Endothelial cell of umbilical vein (primary cell): Measurements from ENCODE around the gene COL8A1.

Experiments used
- CTCF ChIP-seq, 2 donors: IDR thresholded peaks; 1 replicate in 1 of 2; 2 replicates in 1 of 2; pipeline ENCODE4 v1.5.1; 2011; ENCODE audit warnings: low read length in 2 of 2, mild to moderate bottlenecking in 2 of 2, moderate library complexity in 2 of 2, control low read depth in 1 of 2, inconsistent platforms in 1 of 2, low read depth in 1 of 2; ENCODE audit not compliant: insufficient read depth in 1 of 2; ENCODE audit errors: extremely low read depth in 1 of 2
- EZH2 ChIP-seq: IDR thresholded peaks from 2 replicates; pipeline ENCODE4 v1.6.1; 2012; ENCODE audit warnings: borderline replicate concordance, low read depth, mild to moderate bottlenecking, moderate library complexity, low read length, inconsistent platforms; ENCODE audit not compliant: severe bottlenecking
- JUN ChIP-seq: IDR thresholded peaks from 2 replicates; pipeline ENCODE4 v1.6.1; 2011; ENCODE audit warnings: borderline replicate concordance, low read depth; ENCODE audit not compliant: insufficient read length, insufficient read depth
- MAX ChIP-seq: IDR thresholded peaks from 2 replicates; pipeline ENCODE4 v1.6.1; 2011; ENCODE audit not compliant: insufficient read depth, insufficient read length
- MYC ChIP-seq: IDR thresholded peaks from one replicate; pipeline ENCODE4 v1.6.1; 2011; ENCODE audit warnings: mild to moderate bottlenecking, low read depth, low read length
- POLR2A ChIP-seq: IDR thresholded peaks from 2 replicates; pipeline ENCODE4 v1.6.1; 2012; ENCODE audit warnings: low read depth, mild to moderate bottlenecking, control low read depth, low read length
- POLR2AphosphoS5 ChIP-seq: IDR thresholded peaks from 2 replicates; pipeline ENCODE4 v1.6.1; 2012; ENCODE audit warnings: low read depth, mild to moderate bottlenecking, control low read depth, low read length, moderate library complexity; ENCODE audit not compliant: insufficient read depth

DNA sequence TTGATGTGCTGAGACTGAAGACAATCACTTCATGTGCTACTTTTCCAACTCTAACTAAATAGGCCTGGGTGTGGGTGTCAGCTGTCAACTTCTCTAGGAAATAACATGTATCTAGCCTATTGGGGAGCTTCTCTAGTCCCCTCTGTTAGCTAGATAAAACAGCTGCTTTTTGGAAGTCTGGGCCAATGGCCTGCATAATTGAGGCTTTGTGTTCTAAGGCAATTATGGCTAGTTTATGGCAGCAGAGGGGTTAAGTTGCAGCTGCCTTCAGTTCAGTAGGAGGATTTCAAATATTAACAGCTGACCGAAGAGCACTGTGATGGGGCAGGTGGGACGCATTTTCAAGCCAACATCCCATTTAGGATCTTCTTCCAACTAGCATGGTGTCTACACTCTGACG lies 6.4 kb downstream of the COL8A1 start:
- no peak for TF ChIP-seq CTCF (IDR thresholded peaks at IDR 0.05; ENCODE audit: extremely low read depth in 1 of 2, insufficient read depth in 1 of 2, low read depth in 1 of 2, low read length in 2 of 2)
- TF ChIP-seq JUN: no peak
- no peak for TF ChIP-seq POLR2A
- no peak for TF ChIP-seq EZH2
- no peak for TF ChIP-seq MAX
- no peak for TF ChIP-seq MYC
- TF ChIP-seq POLR2AphosphoS5: no peak
